ACHN (cell line): Measurements from ENCODE around the gene EHF.

ENCODE experiments used
- DNase-seq: peaks from one replicate; pipeline ENCODE4 v3.0.0-alpha.2; 2015
- in situ Hi-C: cut with HindIII; loops from 2 replicates; pipeline ENCODE4 v1.10.0; 2017; ENCODE audit warnings: low sequenced_read_pairs, low pct_ligation_motif_present, low pct_unique_long_range_greater_than_20kb

The EHF gene

GRCh38 chr11:34600339-34601084 is 20.4 kb upstream of the EHF start:
- in situ Hi-C loops = no loop called here
- DNase-seq = peak; percentile 9

GRCh38 chr11:34601085-34601444 is 19.8 kb upstream of the EHF start:
- no peak for DNase-seq
- in situ Hi-C loops = no loop called here

GRCh38 chr11:34601609-34602008 is 19.3 kb upstream of the EHF start:
- DNase-seq = no peak
- in situ Hi-C loops = no loop called here

GRCh38 chr11:34602245-34602644 is 18.6 kb upstream of the EHF start:
- in situ Hi-C loops = no loop called here

GRCh38 chr11:34603129-34604001 is 17.5 kb upstream of the EHF start:
- DNase-seq = no peak
- in situ Hi-C loops = no loop called here

More at GRCh38 chr11:34602245-34602644, 18.6 kb upstream of the EHF start:
- no peak for DNase-seq

GRCh38 chr11:34604145-34604544 is 16.7 kb upstream of the EHF start:
- in situ Hi-C loops = no loop called here
- DNase-seq = no peak

- no peak for DNase-seq
- in situ Hi-C loops = no loop called here
Observed at GRCh38 chr11:34604911-34605310, 16.0 kb upstream of the EHF start.

GRCh38 chr11:34605481-34606325 is 15.2 kb upstream of the EHF start:
- no peak for DNase-seq
- in situ Hi-C loops = no loop called here

- in situ Hi-C loops = no loop called here
Observed at GRCh38 chr11:34606326-34607120, 14.4 kb upstream of the EHF start.

GRCh38 chr11:34609187-34609751 is 11.6 kb upstream of the EHF start:
- no peak for DNase-seq
- in situ Hi-C loops = no loop called here

More at GRCh38 chr11:34606326-34607120, 14.4 kb upstream of the EHF start:
- DNase-seq = no peak

- in situ Hi-C loops = no loop called here
- no peak for DNase-seq
Observed at GRCh38 chr11:34609850-34610249, 11.0 kb upstream of the EHF start.

- in situ Hi-C loops = no loop called here
- DNase-seq = no peak
Observed at GRCh38 chr11:34610324-34611041, 10.4 kb upstream of the EHF start.

- in situ Hi-C loops = no loop called here
- no peak for DNase-seq
Observed at GRCh38 chr11:34613015-34613414, 7.9 kb upstream of the EHF start.

GRCh38 chr11:34613552-34614056 is 7.3 kb upstream of the EHF start:
- in situ Hi-C loops = no loop called here
- no peak for DNase-seq

GRCh38 chr11:34614344-34615104 is 6.4 kb upstream of the EHF start:
- no peak for DNase-seq
- in situ Hi-C loops = no loop called here

- in situ Hi-C loops = no loop called here
- no peak for DNase-seq
Observed at GRCh38 chr11:34616086-34616485, 4.8 kb upstream of the EHF start.
